IPS-11a (cell line): ENCODE data around the gene THRAP3.

ENCODE experiments used
- H3K4me3 ChIP-seq: one replicate; pipeline ENCODE4 v1.5.1; 2013; ENCODE audit warnings: low read depth, low read length, control low read depth

THRAP3 gene

DNA sequence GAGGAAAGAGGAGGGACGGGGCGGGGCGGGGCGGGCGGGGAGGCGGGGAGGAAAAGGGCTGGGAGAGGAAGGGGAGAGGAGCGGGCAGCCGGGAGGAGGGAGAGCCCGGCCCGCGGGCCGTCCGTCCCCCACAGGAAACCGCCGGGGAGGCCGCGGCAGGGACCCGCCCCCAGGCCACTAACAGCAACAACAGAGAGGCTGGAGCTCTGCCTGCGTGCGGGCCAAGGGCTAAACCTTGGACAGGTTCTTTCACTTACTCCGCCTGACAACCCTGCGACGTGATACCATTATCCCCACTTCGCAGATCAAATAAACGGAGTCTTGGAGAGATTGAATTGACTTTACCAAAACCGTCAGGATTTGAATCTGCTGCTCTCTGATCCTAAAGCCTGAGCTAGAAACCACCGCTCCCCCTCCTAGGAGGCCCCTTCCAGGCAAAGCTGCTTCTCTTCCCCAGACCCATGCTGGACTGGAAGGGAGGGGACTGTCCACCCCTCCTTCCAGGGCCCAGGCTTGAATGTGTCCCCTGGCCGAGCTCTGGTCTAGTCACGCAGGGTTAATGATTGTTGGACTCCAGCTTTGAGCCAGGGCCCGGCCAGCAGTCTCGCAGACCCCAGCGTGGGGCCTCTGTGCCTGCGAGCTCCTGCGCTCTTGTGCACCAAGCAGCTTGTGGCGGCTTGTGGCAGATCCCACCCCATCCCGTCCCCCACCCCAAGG lies 99.6 kb downstream of the THRAP3 start, which contains the start of gene EVA1B:
Gene EVA1B (minus strand): TSS at position 10 of the 717 bp plus-strand sequence. CDS start 608 bp downstream, outside the sequence.
- peak within 1 kb of the TSS; percentile 48 for H3K4me3 ChIP-seq

DNA sequence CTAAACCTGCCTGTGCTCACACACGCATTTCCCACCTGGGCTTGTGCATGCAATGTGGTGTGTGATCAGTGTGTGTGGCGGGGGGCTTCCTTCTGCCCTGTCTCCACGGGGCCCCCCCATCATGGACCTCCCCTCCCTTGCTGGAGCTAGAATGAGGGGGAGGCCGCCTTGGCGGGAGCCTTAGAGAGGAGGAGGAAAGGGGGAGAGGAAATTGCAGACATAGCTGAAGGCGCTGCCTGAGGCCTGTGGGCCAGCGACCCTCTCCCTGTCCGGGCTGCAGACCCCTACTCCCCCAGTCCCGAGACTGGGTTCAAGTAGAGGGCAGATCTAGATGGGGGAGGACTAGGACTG lies 100.1 kb downstream of the THRAP3 start:
- H3K4me3 ChIP-seq = peak overlapping the region; percentile 17

DNA sequence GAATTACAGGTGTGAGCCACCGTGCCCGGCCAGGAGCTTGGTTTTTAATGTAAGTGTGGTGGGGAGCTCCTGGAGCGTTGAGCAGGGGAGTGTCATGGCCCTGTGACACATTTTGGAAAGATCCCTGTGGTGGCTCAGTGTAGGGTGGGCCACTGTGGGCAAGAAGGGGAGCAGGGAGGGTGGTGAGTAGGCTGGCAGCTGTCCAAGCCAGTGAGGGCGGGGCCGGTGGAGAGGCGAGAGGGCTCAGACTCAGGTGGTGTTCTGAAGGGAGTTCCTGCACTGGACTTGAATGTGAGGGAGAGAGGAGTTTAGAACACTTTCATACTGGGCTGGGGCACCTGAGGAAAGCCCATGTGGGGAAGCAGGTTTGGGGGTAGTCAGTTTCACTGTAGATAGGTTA lies 102.3 kb downstream of the THRAP3 start:
- H3K4me3 ChIP-seq = no peak overlapping the region

DNA sequence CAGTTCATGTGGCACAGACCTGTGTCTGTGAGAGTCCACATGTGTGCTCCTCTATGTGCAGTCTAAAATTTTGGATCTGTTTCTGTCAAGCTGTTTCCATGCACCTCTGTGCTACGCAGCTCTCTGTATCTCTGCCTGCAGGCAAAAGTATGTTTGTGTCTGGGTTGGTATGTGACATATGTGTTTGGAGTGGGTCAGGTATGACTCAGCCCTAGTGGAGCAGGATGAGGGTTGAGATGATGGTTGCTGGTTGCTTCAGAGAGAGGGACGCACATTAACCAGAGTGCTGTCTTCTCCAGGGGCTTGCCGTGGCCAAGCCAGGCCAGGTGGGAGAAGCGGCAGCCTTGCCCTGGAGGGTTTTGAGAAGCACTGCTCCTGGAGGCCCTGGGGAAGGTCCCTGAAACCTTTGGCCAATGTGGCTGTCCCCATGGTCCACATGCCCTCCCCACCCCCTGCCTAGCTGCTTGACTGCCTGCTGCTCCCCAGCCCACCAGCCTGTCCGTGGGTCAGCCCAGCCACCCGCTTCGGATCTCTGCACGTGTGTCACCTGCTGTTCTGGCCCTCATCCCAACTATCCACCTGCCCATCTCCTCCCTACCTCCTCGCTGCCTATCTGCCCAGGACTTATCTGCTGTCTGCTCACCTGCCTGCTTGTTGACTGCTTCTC lies 103.3 kb downstream of the THRAP3 start:
- H3K4me3 ChIP-seq = no peak overlapping the region

DNA sequence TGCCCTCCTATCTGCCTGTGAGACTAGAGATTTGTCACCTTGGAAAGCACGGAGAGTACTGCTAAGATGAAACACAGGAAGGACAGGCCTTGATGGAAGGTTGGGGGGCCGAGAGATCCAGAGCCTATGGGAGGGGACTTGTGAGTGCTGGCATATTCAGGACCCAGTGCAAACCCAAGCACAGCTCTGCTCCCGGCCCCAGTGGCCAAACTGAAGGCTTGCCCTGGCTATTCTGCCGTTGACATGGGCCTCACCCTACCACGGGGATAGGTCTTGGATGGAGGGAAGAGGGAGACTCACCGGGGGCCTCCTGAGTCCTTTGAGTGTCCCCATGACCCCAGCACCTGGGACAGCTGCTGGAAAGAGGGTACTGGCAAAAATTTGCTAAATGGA lies 103.8 kb downstream of the THRAP3 start:
- H3K4me3 ChIP-seq = no peak overlapping the region

DNA sequence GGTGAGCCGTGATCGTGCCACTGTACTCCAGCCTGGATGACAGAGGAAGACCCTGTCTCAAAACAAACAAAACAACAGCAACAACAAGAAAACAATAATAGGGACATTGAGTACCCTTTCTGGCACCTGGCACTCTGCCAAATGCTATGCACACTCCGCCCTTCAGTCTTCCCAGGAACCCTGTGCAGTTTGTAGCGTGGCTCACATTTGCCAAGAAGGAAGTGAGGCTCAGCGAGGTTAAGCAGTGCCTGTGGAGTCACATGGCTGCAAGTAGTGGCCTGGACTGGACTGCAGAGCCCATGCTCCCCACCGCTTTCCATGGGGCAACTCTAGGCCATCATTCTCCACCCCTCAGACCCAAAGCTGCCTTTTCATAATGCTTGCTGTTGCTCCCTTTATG lies 104.5 kb downstream of the THRAP3 start:
- H3K4me3 ChIP-seq = no peak overlapping the region

DNA sequence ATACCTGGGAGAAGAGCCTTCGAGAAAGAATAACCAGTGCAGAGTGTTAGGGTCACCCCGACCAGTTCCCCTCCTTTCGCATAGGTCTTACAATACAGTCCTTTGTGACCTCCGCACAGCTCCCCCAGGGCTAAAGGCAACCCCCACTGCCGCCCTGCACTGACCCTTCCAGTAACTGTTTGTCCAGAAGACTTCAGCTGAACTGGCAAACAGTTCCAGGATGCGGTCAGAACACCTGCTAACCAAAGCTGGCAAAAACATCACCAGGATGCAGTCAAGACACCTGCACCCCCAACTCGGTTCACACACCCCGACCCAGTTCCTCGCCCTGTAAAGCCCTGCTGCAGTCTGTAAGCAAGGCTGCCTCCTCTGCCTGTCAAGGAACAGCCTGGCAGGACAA lies 105.6 kb downstream of the THRAP3 start:
- H3K4me3 ChIP-seq = no peak overlapping the region

DNA sequence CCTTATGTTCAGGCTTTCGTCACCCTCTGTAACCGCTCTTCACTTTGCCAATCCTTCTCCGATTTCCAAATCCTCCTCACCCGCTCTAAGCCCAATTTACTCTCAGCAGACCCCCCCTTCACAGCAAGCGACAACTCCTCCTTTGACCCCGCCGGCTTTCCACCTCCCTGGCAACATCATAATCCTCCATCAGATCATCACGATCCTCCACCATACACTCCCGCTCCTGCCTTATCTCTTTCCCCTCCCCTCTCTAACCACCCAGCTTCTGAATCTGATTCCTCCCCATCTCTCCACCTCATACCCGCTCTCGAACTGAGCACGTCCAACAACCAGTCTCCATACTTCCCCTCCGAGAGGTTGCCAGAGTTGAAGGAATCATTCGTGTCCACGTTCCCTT lies 106.7 kb downstream of the THRAP3 start:
- no peak overlapping the region for H3K4me3 ChIP-seq

DNA sequence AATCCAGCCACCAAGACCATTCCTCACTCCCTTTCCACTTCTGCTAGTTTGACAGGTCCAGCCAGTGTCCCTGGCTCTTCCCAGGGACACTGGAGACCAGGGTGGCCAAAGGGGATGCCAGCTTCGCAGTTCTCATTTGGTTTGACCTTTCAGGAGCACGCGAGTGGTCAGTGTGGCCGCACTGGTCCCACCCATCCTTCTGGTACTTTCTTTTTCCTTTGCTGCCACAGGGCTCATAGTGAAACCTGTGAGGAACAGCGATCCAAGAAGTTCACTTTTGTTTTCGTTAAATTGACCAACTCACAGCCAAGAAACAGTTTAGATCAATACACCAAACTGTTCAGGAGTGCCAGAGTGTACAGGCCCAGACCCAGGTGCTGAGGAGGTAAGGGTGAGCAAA lies 113.6 kb downstream of the THRAP3 start:
- no peak overlapping the region for H3K4me3 ChIP-seq

DNA sequence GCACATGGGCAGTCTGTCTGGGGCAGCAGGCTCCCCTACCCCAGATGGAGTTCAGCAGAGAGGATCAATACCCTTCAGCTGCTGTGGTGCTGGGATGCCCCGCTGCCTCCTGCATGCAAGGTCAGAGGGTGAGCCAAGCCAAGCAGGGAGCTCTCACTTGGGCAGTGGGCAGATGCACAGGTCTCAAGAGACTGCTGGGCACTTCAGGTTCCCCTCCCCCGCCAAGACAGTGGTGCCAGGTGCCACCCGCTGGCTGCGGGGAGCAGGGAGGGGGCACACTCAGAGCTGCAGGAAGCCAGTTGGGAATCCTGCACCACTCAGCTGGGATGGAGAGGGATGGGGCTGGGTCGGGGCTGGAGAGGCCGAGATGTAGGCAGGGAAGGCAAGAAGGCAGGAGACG lies 115.0 kb downstream of the THRAP3 start:
- H3K4me3 ChIP-seq = no peak overlapping the region

DNA sequence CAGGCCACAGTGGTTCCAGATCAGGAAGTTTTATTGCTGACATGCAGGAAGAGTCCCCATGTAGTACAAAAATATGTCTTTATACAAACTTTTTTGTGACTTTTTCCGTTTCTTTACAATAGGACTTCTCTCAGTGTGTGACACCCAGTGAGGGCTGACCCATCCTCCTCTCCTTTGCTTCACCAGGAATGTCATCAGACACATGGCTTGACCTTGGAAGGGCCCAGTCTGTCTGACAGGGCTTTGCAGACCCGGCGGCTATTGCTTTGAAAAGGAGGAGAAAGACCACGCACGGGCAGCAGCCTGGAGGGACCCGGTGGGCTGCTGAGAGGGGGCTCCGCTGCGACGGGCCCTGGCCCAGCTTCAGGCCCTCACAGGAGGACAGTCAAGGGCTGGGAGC lies 115.4 kb downstream of the THRAP3 start:
- H3K4me3 ChIP-seq = no peak overlapping the region

DNA sequence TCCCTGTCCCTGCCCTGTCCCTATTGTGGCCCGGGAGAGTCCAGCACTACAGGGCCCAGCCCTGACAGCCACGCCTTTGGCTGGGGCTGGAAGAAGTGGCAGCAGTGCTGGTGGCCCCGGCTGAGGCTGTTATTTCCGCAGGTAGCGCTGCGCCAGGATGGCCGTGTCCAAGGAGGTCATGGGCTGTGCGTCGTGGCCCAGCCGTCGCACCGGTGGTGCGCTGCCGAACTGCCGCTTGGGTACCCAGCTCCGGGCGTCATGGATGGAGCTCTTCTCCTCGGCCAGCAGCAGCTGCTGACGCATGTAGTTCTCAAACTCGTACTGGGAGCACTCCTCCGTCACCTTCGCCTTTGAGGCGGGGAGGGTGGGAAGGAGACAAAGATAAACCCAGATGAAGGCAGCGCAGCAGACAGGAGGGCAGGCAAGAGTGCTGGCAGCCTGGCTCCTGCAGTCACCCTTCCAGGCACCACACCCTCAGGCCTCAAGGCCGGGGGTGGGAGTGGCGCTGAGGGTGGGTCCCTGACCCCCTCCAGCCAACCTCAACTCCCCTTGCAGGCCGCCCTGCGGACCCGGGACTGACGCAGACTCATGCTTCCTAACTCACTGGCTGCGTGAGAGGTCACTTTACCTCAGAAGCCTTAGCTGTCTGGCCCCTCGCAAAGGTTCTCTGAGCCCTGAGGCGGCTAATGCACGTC lies 117.5 kb downstream of the THRAP3 start:
- H3K4me3 ChIP-seq = no peak overlapping the region

DNA sequence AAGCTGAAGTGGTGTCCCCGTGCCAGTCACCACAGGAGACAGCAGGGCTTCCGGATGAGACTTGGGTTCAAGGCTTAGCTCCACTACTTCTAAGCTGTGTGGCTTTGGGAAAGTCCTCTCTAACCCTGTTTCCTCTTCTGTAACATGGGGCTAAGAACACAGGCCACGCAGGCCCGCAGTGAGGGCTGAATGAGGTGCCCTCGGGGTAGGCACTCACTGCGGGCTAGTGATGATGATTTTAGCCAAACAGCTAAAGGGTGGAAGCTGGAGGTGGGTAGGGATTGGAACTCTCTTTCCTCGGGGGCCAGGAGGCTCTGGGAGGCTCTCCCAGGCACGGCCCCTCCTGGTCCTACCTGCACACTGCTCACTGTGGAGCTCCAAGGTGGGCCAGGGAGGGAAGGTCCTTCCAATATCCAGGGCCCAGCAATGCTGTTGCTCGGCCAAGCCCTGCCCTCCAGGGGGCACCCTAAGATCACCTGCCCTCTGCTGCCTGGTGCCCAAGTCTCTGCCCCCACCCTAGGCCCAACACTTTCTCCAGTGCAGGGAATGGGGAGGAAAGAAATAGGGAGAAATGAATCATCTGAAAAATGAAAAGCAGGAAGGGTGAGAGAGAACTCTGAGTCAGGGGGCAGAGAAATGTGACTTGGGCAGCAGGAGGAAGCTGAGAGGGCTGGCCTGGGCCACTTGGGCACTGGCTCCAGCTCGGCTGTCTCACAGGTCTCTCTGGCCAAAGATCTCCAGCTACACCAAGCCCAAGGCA lies 118.4 kb downstream of the THRAP3 start:
- H3K4me3 ChIP-seq = no peak overlapping the region

DNA sequence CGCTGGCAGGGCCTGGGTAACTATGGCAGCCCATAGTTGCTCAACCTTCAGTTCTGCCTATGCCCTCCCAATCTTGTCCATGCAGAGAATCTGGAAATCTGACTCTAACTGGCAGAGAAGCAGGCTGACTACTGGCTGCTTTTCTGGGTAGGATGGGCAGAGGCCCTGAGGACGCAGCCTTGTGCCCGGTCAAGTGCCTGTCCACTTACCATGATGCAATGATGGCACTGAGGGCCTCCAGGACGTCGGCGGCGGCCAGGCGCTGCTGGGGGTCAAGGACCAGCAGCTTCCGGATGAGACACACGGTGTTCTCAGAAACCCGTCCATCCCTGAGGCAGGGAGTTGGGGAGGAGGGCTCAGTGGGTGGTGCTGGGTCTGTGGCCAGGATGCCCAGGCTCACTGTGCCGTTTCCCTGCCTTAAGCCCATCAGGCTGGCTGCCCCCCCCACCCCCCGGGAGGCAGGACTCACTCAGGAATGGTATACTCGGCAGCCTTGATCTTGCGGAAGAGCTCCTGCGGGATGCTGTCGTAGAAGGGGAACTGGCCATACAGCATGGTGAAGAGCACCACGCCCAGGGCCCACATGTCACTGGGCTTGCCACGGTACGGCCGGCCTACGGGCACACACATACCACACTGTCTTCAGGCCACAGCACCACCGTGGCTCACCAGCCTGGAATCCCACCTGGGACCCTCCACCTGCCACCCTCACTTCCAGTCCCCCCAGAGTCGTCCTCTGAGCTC lies 119.6 kb downstream of the THRAP3 start:
- H3K4me3 ChIP-seq = no peak overlapping the region

DNA sequence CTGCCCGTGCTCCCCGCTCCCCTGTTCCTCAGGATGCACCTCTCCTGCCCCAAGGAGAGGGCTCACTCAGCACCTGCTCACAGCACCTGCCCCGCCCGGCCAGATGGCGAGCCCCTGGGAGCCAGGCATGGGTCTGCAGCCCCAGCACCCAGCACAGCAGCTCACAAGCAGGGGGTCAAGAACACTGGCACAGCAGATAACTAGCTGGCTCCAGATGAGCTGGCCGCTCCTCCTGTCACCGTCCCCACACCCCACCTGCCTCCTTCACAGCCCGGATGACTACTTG lies 120.1 kb downstream of the THRAP3 start:
- H3K4me3 ChIP-seq = no peak overlapping the region

DNA sequence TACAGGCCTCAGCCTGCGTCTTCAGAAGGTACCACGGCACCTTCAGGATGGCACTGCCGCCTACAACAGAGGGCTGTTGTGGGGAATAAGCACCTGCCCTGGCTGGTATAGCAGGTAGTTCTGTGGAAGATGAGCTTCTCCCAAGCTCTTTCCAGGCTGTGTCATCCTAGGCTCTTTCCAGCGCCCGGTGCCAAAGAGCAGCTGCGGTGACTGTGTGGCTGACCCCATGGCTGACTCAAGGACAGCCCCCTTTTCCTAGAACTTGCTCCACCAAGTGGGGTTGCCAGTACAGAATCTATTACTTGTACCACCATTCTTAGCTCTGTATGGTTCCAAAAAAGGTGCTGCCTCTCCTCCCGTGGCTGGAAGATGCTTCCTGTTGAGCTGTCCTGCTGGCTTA lies 121.1 kb downstream of the THRAP3 start:
- no peak overlapping the region for H3K4me3 ChIP-seq

DNA sequence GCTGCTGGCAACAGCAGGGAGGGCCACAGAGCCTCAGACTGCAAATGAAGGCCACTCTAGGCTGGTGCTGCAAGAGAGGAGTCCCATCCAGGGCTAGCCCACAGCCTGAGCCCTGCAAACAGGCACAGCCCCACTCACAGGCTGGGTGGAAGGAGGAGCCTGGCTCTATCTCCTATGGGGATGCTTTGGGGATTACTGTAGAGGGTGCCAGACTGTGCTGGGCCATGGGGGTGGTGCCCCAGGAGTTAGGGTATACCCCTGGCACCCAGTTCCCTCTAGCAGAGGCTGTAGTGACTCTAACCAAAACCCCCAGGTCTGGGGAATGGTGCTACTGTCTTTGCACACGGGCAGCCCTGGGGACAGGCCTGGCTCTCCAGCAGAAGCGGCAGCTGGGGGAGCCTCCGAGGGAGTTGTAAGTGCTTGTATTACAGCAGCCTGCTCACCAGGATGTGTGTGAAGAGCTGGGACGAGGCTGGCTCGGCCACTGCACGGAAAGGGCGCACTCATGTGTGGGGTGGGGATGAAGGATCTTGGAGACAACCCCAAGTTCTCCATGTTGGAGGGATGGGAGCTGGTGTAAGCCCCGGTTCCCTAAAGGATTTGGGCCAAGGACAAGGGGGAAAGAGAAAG lies 122.6 kb downstream of the THRAP3 start:
- H3K4me3 ChIP-seq = no peak overlapping the region

DNA sequence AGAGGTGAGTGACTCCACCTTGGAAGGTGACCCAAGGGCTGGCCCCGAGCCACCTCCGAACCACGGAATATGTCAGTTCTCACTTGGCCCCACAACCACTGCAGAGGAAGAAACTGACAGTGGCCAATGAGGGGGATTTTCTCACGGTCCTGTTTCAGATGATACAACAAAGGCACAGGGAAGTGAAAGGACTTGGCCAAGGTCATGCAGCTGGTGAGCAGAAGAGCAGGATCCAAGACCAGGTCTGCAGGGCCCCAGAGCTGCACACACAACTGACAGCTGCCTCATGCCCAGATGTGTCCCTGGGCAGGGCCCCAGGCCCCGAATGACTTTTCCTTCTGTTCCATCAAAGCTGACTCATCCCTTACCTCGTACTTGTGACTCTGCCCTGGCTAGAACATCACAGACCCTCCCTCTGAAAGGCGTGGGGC lies 125.0 kb downstream of the THRAP3 start:
- no peak overlapping the region for H3K4me3 ChIP-seq

DNA sequence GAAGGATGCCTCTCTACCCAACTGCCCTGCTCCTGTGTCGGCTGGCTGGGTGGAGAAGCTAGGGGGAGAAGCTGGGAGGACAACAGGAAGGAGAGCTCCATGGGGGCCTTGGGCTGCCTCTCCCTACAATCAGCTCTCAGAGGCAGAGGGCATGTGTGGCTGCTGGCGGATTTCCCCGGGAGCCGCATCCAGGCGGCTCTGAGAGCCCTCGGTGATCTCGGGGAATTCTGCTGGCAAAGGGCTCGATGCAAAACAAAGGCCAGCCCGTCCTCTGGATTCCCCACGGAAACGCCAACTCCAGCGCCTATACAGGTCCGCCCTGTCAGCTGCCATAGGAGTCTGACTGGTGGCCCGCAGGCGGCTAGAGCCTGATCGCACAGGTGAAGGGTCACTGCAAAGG lies 125.6 kb downstream of the THRAP3 start:
- no peak overlapping the region for H3K4me3 ChIP-seq

DNA sequence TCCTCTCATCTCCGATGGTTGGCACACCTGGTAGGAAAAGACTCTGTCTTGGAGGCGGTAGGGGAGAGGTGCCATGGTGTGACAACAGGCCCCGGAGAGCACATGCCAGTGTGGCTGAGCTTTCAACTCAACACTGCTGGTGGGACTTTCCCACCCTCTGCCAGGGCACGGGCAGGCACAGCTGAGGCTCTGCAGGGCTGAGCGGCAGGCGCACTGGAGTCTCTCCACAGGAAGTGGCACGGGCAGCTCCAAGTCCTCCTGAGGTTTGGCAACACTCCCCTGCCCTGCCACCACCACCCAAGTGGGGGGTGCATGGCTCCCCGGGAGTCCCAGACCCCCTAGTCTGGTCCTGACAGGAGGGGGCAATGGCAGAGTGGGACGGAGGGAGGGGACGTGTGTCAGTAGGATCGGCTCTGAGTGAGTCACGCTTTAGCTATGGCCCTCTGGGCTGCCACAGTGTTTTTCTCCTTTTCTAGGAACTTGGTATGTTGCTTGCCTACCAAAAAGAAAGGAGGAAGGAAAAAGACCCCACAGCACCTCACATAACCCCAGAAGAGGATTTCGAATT lies 126.5 kb downstream of the THRAP3 start:
- no peak overlapping the region for H3K4me3 ChIP-seq
